Tibial nerve (tissue), 4 donors: ENCODE measurements around the gene SCGB1C2. TPM values are rescaled to one million over a fixed set of nuclear protein-coding genes. Genes with fewer than 3 reads are reported as not detected.

Experiments used
- DNase-seq, 2 donors: peaks; one replicate each; pipeline ENCODE4 v3.0.0-alpha.2; 2019; ENCODE audit warnings: low spot score in 2 of 2
- H3K27ac ChIP-seq, 4 donors: fragments of 200-600 bp; sonication (generic) in 3 of 4; one replicate each; pipeline ENCODE4 v1.5.1; 2017 to 2019; ENCODE audit warnings: mild to moderate bottlenecking in 1 of 4
- H3K27me3 ChIP-seq, 2 donors: fragments of 200-600 bp; sonication (generic) in 1 of 2; one replicate each; pipeline versions ENCODE4 v1.5.1 to v1.6.0; 2017 to 2019
- H3K36me3 ChIP-seq, 3 donors: fragments of 200-600 bp; sonication (generic); one replicate each; pipeline ENCODE4 v1.5.1; 2018 to 2019
- H3K4me1 ChIP-seq, 4 donors: fragments of 200-600 bp; sonication (generic) in 3 of 4; one replicate each; pipeline ENCODE4 v1.5.1; 2017 to 2019
- H3K4me3 ChIP-seq, 4 donors: fragments of 200-600 bp; sonication (generic) in 3 of 4; one replicate each; pipeline ENCODE4 v1.5.1; 2017 to 2019; ENCODE audit warnings: mild to moderate bottlenecking in 1 of 4, moderate library complexity in 1 of 4
- H3K9me3 ChIP-seq, 4 donors: fragments of 200-600 bp; sonication (generic) in 3 of 4; one replicate each; pipeline ENCODE4 v1.5.1; 2017 to 2019
- CTCF ChIP-seq, 5 experiments: fragments of 200-600 bp in 3 of 5; fragments of 450-650 bp in 2 of 5; sonication (generic) in 3 of 5; IDR thresholded peaks; one replicate each; pipeline ENCODE4 v1.5.1; 2016 to 2019; ENCODE audit warnings: antibody characterized with exemption in 5 of 5, mild to moderate bottlenecking in 3 of 5, moderate library complexity in 2 of 5
- EP300 ChIP-seq, 2 donors: sonication (generic); formaldehyde crosslinking; IDR thresholded peaks; one replicate each; pipeline ENCODE4 v1.6.1; 2017; ENCODE audit warnings: antibody characterized with exemption in 2 of 2, mild to moderate bottlenecking in 1 of 2
- POLR2A ChIP-seq, 2 donors: fragments of 450-650 bp; IDR thresholded peaks; one replicate each; pipeline ENCODE4 v1.6.1; 2017; ENCODE audit warnings: antibody characterized with exemption in 2 of 2, mild to moderate bottlenecking in 2 of 2, moderate library complexity in 2 of 2
- WGBS, 2 donors: methylation state at CpG; one replicate each; pipeline ENCODE4 v1.1.5; 2018; 5-methylcytosine and 5-hydroxymethylcytosine counted together
- small RNA-seq: library from RNA; depleted of rRNA; stranded (forward); fragments of <200 nt; gene quantifications from one replicate; pipeline ENCODE3, GENCODE V24; 2016
- total RNA-seq, 4 donors: library from RNA; depleted of rRNA; stranded (reverse); fragments of >200 nt; gene quantifications; one replicate each; pipeline ENCODE4 v1.1.0, GENCODE V29; 2016

SCGB1C2 gene
- total RNA-seq, 4 donors from 2014 or later = not detected

GRCh38 chr17:185445-186138 lies 48.2 kb downstream of the SCGB1C2 start:
- DNase-seq = no peak
- Histone ChIP-seq H3K27ac (no peak overlapping the region), H3K4me1 (peaks cover 0 to 12% (median 0%) of the 10 kb centered on the region in 4 donors), H3K9me3 (no peaks in the 10 kb centered on the region), H3K27me3 (peaks cover 0 to 26% of the 10 kb centered on the region in 2 donors), H3K4me3 (no peak overlapping the region), H3K36me3 (no peaks in the 10 kb centered on the region)
- WGBS, 2 donors = 50% methylated on average over 14 of the region's 14 CpGs
- TF ChIP-seq CTCF (IDR thresholded peaks at IDR 0.05) (no peak), POLR2A (IDR thresholded peaks at IDR 0.05) (no peak), EP300 (IDR thresholded peaks at IDR 0.05) (no peak)

DNA sequence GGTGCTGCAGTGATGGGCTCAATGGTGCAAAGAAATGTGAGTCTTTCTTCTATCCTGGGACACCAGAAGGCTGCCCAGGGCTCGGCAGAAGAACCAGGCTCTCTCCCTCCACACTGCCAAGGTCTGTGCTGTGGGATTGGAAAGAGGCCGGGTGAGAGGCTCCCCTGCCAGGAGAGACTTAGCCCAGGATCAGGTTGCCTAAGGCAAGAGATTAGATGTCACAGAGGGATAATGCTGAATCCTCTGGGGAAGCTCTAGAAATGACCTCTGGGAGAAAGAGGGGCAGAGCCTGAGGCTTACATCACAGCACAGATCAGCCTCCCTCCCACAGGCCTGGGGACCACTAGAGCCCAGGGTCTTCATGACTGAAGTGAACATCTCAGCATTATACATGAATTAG lies 49.8 kb downstream of the SCGB1C2 start:
- DNase-seq = no peak
- H3K27ac ChIP-seq = no peak overlapping the region
- no peaks in the 10 kb centered on the region for H3K9me3 ChIP-seq
- peaks cover 0 to 22% of the 10 kb centered on the region in 2 donors for H3K27me3 ChIP-seq
- no peaks in the 10 kb centered on the region for H3K36me3 ChIP-seq
- H3K4me3 ChIP-seq = no peak overlapping the region
- 50 to 54% methylated on average over 2 of the region's 2 CpGs for WGBS, 2 donors
- TF ChIP-seq EP300 (IDR thresholded peaks at IDR 0.05) = no peak
- H3K4me1 ChIP-seq = peaks cover 0 to under 1% (median 0%) of the 10 kb centered on the region in 4 donors

Small RNA genes lying within 50 kb of the gene (small RNA-seq; reads per million reads assigned to genes)
- gene RF00026 = not detected

Other genes starting within 250 kb of the SCGB1C2 start
- gene DOC2B, start 44.1 kb downstream of the SCGB1C2 start, total RNA-seq = 10 to 100 TPM; 11.7 to 29.4 (median 16.0) TPM
- gene RPH3AL, start 215.2 kb downstream of the SCGB1C2 start, total RNA-seq = 10 to 100 TPM in 3 of 4 donors, 1 to 10 TPM in 1; 9.6 to 62.4 (median 41.9) TPM